ENCODE data around the gene GPR22.

The GPR22 gene, protein sequence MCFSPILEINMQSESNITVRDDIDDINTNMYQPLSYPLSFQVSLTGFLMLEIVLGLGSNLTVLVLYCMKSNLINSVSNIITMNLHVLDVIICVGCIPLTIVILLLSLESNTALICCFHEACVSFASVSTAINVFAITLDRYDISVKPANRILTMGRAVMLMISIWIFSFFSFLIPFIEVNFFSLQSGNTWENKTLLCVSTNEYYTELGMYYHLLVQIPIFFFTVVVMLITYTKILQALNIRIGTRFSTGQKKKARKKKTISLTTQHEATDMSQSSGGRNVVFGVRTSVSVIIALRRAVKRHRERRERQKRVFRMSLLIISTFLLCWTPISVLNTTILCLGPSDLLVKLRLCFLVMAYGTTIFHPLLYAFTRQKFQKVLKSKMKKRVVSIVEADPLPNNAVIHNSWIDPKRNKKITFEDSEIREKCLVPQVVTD

DNA sequence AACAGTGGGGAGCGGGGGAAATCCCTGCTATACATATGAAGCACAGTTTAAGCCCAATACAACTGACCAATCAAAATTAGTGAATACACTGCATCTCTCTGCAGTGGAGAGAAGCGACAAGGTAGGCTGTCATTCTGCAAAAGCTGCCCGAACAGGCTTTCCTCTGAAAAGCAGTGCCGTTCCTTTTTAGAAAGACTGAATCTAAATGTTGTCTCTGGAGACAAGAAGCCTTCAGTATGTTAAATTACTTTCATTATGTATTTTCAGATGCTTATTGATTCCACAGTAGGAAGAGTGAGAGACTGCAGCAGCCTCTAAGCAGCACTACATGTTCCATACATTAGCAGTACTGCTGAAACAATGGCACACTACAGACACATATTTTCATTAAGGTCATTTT, at the start of gene GPR22:
GPR22 (plus strand) TSS at position 129 of the 400 bp plus-strand sequence. CDS start 4,004 bp downstream, outside the sequence.
- DNase-seq (ENCODE audit: low spot score): no peak

- DNase-seq (ENCODE audit: low spot score): no peak
Observed at GRCh38 chr7:107427462-107427861, 42.4 kb upstream of the GPR22 start.

DNA sequence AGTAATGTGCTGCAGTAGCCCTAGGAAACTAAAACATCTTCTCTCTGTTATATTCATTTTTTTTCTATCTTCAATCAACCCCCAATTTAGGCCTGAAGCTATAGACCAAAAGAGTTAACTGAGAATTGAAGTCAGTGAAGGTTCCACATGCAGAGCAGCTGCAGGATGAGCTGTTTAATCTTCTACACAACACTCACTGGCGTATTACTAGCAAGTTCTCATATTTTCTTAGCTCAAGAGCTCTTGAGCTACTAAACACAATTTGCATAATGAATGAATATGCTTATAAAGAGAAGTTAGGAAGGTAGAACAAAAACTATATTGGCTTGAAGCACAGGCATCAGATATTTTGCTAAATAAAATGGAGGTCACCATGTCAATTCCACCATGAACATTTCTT, 41.2 kb upstream of the GPR22 start:
- no peak for DNase-seq (ENCODE audit: low spot score)

- no peak for DNase-seq (ENCODE audit: low spot score)
Observed at GRCh38 chr7:107430057-107430456, 39.8 kb upstream of the GPR22 start.

DNA sequence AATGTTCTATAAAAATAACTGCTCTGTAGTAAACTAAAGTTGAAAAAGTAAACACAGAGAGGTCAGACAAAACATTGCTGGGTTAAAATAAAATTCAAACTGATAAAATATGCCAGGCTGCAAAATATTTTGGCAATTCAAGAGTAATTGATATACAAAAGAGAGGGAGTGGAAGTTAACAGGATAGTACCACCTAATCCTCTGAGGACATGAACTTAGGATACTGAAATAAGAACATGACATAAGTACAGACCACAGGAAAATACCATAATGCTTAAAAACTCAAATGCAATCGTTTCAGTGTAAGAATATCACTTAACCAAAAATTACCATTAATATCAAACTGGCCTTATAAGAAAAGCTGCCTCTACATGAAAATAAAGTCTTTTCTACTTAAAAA, 37.6 kb upstream of the GPR22 start:
- no peak for DNase-seq (ENCODE audit: low spot score)

GRCh38 chr7:107435749-107436148, 34.1 kb upstream of the GPR22 start:
- DNase-seq (ENCODE audit: low spot score): no peak

DNA sequence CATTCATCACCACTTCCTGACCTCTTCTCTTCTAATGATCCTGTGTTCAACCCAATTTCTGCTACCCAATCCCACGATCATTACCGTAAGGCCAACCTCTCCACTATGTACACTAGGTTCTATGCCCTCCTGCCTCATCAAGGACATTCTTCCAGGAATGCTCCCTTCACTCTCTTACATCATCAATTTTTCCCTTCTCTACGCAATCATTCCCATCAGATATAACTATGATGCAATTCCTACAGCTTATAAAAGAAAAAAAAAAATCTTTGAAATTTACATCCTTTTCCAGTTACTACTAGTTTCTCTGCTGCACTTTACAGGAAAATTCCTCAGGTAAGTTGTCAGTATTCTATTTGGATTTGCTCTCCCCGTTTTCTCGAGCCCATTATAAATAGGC, 30.8 kb upstream of the GPR22 start:
- no peak for DNase-seq (ENCODE audit: low spot score)

- no peak for DNase-seq (ENCODE audit: low spot score)
Observed at GRCh38 chr7:107441581-107442422, 28.1 kb upstream of the GPR22 start.

- DNase-seq (ENCODE audit: low spot score): no peak
Observed at GRCh38 chr7:107442678-107443077, 27.2 kb upstream of the GPR22 start.

DNA sequence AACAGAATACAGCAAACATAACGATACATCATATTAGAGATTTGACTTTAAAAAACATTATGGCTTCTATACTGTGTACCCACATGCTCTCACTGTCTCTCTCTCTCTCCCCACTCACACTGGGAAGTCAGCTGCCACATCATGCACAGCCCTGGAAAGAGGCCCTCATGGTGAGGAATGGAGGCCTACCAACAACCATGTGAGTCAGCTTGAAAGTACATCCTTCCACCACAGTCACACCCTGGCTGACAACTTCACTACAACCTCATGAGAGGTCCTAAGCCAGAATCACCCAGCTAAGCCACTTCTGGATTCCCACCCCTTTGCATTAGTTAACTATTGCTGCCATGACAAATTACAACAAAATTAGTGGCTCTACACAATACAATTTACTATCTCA, 23.3 kb upstream of the GPR22 start:
- DNase-seq (ENCODE audit: low spot score): no peak

GRCh38 chr7:107446988-107447387, 22.9 kb upstream of the GPR22 start:
- no peak for DNase-seq (ENCODE audit: low spot score)

- no peak for DNase-seq (ENCODE audit: low spot score)
Observed at GRCh38 chr7:107450970-107451369, 18.9 kb upstream of the GPR22 start.

GRCh38 chr7:107453388-107453787, 16.5 kb upstream of the GPR22 start:
- no peak for DNase-seq (ENCODE audit: low spot score)

DNA sequence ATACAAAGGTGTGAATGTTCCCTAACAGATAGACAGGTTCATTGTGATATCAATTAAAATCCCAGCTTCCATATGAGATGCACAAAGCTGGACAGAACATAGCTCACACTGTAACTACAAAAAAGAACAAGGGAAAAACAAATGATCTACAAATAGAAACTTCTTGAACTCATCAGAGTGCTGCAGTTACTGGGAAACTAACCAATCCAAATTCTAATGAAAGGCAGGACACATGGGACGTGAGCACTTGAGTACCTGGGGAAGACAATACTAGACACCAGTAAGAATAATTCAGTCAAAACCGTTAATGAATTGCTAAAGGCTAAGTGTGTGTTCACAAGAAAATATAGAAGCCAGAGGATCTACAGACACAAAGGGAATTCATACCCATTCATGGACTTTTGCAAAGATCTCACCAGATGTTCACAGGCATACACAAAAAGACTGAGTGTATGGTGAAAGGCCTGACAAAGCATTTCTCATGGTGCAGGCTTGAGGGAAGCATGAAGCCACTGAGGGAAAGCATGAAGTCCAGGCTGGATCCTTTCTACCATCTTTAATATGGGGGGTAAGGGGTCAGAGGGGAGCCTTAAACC, 7.8 kb upstream of the GPR22 start:
- no peak for DNase-seq (ENCODE audit: low spot score)

- DNase-seq (ENCODE audit: low spot score): peak; percentile 65
Observed at GRCh38 chr7:107463139-107464078, 6.4 kb upstream of the GPR22 start.

- no peak for DNase-seq (ENCODE audit: low spot score)
Observed at GRCh38 chr7:107464666-107465226, 5.1 kb upstream of the GPR22 start.

- DNase-seq (ENCODE audit: low spot score): no peak
Observed at GRCh38 chr7:107467972-107468371, 1.9 kb upstream of the GPR22 start.

DNA sequence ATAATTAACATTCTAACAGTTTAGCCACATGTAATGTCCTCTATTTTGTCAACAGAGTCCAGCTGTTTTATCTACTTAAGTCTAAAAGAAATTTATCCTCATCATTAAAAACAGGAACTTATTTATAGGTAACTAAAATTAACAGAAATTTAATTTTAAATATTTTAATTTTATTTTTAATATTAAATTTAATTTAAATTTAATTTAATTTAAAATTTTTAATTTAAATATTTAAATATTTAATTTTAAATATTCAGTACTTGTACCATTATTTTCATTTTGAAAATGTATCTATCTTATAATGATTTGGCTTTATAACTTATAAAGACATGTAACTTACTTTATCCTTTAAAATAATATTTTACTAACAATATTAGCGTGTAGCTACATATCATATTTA, 1.0 kb upstream of the GPR22 start:
- no peak for DNase-seq (ENCODE audit: low spot score)

DNA sequence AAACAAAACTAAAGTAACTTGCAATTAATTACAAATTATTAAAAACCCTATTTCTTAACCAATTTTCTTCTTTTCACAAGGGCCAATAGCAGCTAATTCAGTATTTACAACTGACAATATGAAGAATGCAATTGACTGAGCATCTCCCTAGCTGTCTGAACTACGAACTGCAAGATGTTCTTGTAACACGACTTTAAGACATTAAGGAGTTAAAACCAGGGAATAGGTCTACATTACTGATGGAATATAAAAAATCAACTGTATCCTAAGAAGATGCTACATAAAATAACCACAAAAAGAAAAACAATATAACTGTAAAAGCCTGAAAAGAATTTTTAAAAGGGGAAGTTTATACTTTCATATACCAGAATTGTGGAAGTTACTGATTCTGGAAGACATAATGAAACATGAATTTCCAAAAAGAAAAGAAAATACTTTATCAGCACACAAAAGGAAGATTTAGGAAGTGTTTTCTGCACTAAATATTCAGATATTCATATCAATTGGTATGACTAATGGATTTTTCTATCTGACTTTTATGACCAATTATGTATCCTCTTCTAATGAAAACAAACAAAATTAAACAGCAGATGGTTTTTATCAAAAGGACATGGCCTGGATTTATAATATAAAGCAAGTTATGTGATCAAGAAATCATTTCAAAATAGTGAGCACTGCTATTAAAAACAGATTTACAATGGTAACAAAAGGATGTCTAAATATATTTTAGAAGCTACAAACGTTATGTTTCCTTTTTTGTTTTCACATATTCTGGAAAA, 1.6 kb downstream of the GPR22 start:
- DNase-seq (ENCODE audit: low spot score): no peak

- no peak for DNase-seq (ENCODE audit: low spot score)
Observed at GRCh38 chr7:107472116-107472515, 2.3 kb downstream of the GPR22 start.

Data from left forelimb (tissue), 1 donor.